Muscle of leg (tissue), 11 donors: ENCODE data around the gene GABRG3. TPM values are rescaled to one million over a fixed set of nuclear protein-coding genes. Genes with fewer than 3 reads are reported as not detected.

ENCODE experiments used
- DNase-seq: peaks from one replicate; pipeline ENCODE4 v3.0.0; 2013
- H3K27ac ChIP-seq: one replicate; pipeline ENCODE4 v1.5.1; 2013; ENCODE audit warnings: mild to moderate bottlenecking, low read length, control low read depth
- H3K27me3 ChIP-seq: one replicate; pipeline ENCODE4 v1.6.1; 2013; ENCODE audit warnings: low read length; ENCODE audit not compliant: control insufficient read depth, insufficient read depth
- H3K36me3 ChIP-seq: one replicate; pipeline ENCODE4 v1.6.1; 2013; ENCODE audit warnings: low read length; ENCODE audit not compliant: control insufficient read depth, insufficient read depth
- H3K4me1 ChIP-seq: one replicate; pipeline ENCODE4 v1.6.1; 2013; ENCODE audit warnings: low read length; ENCODE audit not compliant: control insufficient read depth, insufficient read depth
- H3K4me3 ChIP-seq: one replicate; pipeline ENCODE4 v1.5.1; 2013; ENCODE audit warnings: low read length, control low read depth
- H3K9me3 ChIP-seq: replicated peaks from 2 replicates; pipeline ENCODE4 v1.6.1; 2013; ENCODE audit warnings: low read depth, low read length; ENCODE audit not compliant: control insufficient read depth
- WGBS: methylation state at CpG from one replicate; pipeline ENCODE4 v1.1.5; 2013; ENCODE audit warnings: missing lambda C conversion rate; ENCODE audit not compliant: insufficient coverage; 5-methylcytosine and 5-hydroxymethylcytosine counted together
- polyA plus RNA-seq, 8 donors: library from polyadenylated mRNA; unstranded; fragments of 120-200 nt; gene quantifications; one replicate each; pipeline versions ENCODE4 v1.2.1 to v1.2.3, GENCODE V29; 2013; ENCODE audit warnings: inconsistent platforms in 1 of 8, low replicate concordance in 1 of 8; ENCODE audit not compliant: insufficient read length in 8 of 8, insufficient read depth in 1 of 8
- total RNA-seq: library from RNA; stranded (reverse); fragments of 120-200 nt; gene quantifications from one replicate; pipeline ENCODE4 v1.2.4, GENCODE V29; 2013

Gene GABRG3
- total and polyA plus RNA-seq, 9 donors = 0.11 to 0.69 (median 0.34) TPM; not detected in 1

DNA sequence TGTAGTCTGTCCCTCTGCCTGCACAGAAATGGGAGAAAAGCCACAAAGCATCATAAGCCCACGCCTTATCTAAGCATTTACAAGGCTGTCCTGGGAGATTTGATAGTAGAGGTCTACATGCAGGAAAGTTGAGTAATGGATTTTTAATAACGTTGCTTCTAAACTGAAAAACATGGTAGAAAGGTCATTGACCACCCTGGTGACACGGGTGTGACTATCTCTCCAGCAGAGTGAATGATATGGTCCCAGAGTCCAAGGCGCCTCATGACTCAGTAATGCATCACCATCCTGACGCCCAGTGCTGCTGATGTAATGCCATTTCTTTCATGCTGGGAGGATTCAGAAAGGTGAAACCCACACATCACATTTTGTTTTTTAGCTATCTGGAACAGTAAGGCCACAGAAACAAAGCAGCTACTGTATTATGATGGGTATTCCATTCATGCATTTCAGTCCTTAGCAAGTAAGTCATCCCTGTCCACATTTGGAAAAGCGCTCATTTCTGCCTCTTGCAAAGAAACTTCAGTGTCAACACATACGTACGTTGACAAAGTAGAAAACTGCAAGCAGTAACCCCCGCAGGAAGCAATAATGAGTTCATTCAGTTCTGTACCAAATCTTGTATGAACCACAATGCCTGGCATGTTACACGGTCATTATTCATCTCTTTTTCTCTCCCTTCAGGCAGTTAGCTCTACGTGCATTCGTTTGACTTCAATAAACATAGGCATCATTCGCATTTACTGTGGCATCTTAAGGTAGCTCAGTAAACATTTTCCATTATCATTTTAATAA, 483.5 kb downstream of the GABRG3 start:
- Histone ChIP-seq H3K4me1 (peaks cover 5% of the 10 kb centered on the region), H3K27ac (no peak overlapping the region), H3K4me3 (no peak overlapping the region), H3K9me3 (no peaks in the 10 kb centered on the region), H3K27me3 (no peaks in the 10 kb centered on the region), H3K36me3 (no peaks in the 10 kb centered on the region)
- 47% methylated on average over 6 of the region's 13 CpGs for WGBS
- DNase-seq = peak; percentile 77

DNA sequence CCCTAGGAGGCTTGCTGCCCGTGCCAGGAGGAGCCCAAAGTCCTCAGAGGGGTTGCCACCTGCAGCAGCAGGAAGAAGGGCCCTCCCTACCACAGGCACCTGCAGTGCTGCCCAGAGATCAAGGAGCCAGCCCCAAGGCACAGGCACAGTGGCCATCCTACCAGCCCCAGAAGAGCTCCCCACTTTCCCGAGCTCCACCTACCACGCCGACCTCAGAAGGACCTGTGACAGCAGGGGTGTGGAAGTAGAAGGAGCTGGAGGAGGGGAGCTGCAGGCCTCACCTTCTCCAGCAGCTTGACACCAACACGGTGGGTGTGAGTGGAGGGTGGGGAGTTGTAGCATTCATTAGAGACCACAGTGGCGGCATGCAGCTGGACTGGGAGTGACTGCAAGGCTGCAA, 485.8 kb downstream of the GABRG3 start:
- WGBS = no CpG with 5 or more reads among the region's 6 CpGs

DNA sequence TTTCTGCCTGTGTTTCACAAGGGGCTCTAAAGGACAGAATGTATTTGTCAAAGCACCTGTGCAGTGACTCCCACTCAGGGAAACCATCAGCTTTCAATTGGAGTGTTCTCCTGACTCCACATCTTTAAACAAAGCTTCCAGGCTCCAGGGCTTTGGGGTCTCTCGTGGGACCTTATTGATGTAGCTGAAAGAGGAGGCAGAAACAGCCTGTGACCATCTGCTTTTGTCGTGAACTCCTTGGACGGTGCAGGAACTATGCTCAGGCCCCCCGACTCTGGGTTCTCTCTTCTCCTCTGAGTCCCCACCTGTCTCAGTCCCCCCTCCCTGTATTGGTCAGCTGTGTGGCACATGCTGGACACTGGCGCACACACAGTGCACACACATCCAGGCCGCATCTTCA, 486.8 kb downstream of the GABRG3 start:
- 33% methylated on average over 1 of the region's 6 CpGs for WGBS
- Histone ChIP-seq H3K36me3 (no peaks in the 10 kb centered on the region), H3K4me3 (no peak overlapping the region), H3K27ac (no peak overlapping the region), H3K4me1 (peaks cover 3% of the 10 kb centered on the region), H3K27me3 (no peaks in the 10 kb centered on the region), H3K9me3 (no peaks in the 10 kb centered on the region)
- DNase-seq = no peak

More for the DNA sequence above, 485.8 kb downstream of the GABRG3 start:
- no peak for DNase-seq
- Histone ChIP-seq H3K27me3 (no peaks in the 10 kb centered on the region), H3K4me3 (no peak overlapping the region), H3K4me1 (peaks cover 3% of the 10 kb centered on the region), H3K36me3 (no peaks in the 10 kb centered on the region), H3K27ac (no peak overlapping the region), H3K9me3 (no peaks in the 10 kb centered on the region)

DNA sequence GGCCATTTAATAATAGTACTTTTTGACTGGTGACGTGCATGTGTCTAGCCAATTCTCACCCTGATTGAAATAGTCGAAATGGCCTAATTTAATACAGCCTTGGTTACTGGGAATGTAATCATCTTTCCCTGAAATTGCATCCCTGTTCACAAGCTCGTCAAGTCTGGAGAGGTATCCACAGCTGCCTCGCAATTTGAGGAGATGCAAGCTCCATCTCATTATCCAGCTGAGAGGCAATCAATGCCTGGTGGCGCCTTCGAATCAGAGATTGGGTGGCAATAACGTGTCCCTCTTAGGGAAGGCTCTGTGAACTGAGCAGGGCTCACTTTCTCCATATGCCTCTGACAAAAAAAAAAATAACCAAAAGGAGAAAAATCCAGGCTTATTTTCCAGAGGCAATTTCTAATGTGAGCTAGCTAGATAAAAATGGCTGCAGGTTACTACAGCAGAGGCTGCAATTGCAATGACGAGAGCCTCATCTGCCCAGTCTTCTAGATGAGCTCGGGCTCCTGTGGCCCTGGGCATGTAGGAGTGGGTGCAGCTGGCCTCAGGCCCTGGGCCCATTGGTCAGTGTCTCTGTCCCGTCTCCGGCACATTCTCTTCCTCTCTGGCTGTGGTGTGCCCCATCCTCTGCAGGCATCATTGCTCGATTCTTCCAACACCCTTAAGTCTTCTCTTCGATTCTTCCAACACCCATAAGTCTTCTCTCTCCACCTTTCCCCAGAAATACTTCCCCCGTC, 487.5 kb downstream of the GABRG3 start:
- Histone ChIP-seq H3K4me3 (no peak overlapping the region), H3K27me3 (no peaks in the 10 kb centered on the region), H3K27ac (no peak overlapping the region), H3K9me3 (no peaks in the 10 kb centered on the region), H3K4me1 (peaks cover 4% of the 10 kb centered on the region), H3K36me3 (no peaks in the 10 kb centered on the region)
- 84% methylated on average over 5 of the region's 14 CpGs for WGBS
- no peak for DNase-seq

DNA sequence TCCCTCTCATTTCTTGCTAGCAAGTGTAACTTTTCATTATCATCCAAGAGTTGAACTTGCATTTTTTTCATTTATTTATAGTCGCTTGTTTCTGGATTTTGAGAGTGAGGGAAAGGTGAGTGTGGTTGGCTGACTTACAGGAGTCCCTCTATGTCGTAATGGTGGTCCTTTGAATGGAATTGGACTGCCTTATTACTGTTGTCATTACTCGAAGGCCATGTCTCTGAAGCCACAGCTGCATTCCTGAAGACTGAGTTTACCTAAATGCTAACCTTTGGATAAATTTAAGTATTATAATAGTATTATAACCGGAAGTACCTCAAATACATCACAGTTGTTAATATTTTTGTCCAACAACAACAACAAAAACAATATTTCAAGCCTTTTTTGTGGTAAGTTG, 488.9 kb downstream of the GABRG3 start:
- WGBS = 40% methylated on average over 1 of the region's 4 CpGs
- Histone ChIP-seq H3K36me3 (no peaks in the 10 kb centered on the region), H3K4me1 (peaks cover 8% of the 10 kb centered on the region), H3K27ac (no peak overlapping the region), H3K4me3 (no peak overlapping the region), H3K9me3 (no peaks in the 10 kb centered on the region), H3K27me3 (no peaks in the 10 kb centered on the region)
- DNase-seq = no peak

DNA sequence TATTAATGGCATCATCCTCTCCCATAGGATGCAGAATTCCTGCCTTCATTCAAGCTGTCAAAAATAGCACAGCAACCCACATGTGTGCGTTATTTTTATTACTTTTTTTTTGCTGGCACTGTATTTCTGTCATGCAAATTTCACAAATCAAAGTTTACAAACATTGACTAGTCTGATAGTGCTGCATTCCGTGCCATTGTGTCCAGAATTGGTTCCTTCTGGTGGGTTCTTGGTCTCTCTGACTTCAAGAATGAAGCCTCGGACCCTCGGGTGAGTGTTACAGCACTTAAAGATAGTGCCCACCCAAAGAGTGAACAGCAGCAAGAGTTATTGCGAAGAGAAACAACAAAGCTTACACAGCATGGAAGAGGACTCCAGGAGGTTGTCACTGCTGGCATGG, 490.2 kb downstream of the GABRG3 start:
- Histone ChIP-seq H3K4me1 (peaks cover 8% of the 10 kb centered on the region), H3K36me3 (no peaks in the 10 kb centered on the region), H3K9me3 (no peaks in the 10 kb centered on the region), H3K27ac (no peak overlapping the region), H3K4me3 (no peak overlapping the region), H3K27me3 (no peaks in the 10 kb centered on the region)
- DNase-seq = no peak
- WGBS = 75% methylated on average over 4 of the region's 5 CpGs

DNA sequence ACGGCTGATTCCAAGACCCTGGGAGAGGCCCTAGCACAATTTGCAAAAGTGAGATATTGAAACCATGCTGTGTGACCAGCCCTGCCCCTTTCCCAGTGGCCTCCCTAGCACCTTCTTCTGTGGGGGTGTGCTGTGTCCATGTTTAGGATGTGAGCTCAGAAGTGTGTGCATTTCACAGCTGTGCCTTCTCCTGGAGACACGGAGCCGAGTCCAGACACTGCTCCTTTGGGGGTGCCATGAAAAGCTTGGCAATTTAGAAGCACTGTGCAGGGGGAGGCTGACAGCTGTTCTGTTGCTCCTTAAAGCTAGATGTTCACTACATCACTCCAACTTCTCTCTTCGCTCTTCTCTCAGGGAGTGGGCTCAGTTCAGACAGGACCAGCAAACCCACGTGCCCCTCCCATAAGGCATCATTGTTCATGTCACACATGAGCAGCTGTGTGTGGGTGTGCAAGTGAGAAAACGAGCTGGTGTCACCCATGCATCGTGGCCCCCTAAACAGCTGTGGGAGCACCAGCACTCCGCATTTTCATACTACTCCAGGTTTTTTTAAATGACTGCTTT, 492.6 kb downstream of the GABRG3 start:
- Histone ChIP-seq H3K36me3 (no peaks in the 10 kb centered on the region), H3K27ac (no peak overlapping the region), H3K9me3 (no peaks in the 10 kb centered on the region), H3K27me3 (no peaks in the 10 kb centered on the region), H3K4me3 (no peak overlapping the region), H3K4me1 (peaks cover 5% of the 10 kb centered on the region)
- no peak for DNase-seq
- 31% methylated on average over 3 of the region's 8 CpGs for WGBS

DNA sequence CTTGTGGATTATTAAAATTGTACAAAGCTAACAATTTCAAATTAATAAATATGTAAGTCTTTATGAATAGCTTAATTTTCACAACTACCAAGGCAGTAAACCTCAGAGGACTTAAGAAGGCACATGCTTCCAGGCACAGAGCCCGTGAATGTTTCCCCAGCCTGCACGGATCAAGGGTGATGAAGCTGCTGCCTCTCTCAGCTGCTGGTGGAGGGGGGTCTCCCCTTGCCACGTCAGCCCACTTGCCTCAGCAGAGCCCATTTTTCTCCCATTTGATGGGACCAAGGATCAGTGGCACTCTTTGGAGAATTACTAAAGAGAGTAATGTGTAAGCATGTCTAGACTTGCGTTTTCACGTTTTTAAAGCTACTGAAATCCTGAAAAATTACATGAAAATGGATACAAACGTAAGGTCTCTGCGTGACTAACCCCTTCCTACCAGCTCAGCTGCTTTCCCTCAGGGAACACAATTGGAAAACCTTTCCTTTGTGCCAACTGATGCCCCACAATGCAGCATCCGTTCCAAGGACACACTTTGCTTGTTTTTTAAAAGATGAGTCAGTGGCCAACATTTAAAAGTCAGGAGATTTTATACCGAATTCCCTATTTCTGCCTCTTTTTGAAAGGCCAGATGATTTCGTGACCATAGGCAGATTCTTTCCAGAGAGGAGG, 494.1 kb downstream of the GABRG3 start:
- no peak for DNase-seq
- H3K27me3 ChIP-seq = no peaks in the 10 kb centered on the region
- no peak overlapping the region for H3K27ac ChIP-seq
- WGBS = 72% methylated on average over 3 of the region's 10 CpGs
- no peaks in the 10 kb centered on the region for H3K36me3 ChIP-seq
- no peak overlapping the region for H3K4me3 ChIP-seq
- peaks cover 5% of the 10 kb centered on the region for H3K4me1 ChIP-seq
- no peaks in the 10 kb centered on the region for H3K9me3 ChIP-seq

DNA sequence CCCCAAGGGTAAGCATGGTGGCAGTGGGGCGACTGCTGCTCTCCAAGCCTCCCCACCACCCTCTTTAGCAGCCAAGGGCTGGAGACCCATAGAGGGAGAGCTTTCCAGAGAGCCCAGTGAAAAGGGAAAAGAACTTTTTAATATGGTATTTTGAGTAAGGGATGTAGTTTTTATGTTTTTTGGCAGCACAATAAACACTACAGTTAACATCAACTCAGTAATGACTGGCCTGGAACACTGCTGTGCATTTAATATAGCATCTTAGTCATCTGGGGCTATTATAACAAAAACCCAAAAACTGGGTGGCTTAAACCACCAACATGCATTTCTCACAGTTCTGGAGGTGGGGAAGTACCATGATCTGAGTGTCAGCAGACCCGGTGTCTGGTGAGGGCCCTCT, 495.8 kb downstream of the GABRG3 start:
- no CpG with 5 or more reads among the region's 2 CpGs for WGBS
- no peaks in the 10 kb centered on the region for H3K9me3 ChIP-seq
- H3K4me1 ChIP-seq = peaks cover 5% of the 10 kb centered on the region
- no peak overlapping the region for H3K27ac ChIP-seq
- no peak overlapping the region for H3K4me3 ChIP-seq
- no peaks in the 10 kb centered on the region for H3K36me3 ChIP-seq
- DNase-seq = no peak
- H3K27me3 ChIP-seq = no peaks in the 10 kb centered on the region

DNA sequence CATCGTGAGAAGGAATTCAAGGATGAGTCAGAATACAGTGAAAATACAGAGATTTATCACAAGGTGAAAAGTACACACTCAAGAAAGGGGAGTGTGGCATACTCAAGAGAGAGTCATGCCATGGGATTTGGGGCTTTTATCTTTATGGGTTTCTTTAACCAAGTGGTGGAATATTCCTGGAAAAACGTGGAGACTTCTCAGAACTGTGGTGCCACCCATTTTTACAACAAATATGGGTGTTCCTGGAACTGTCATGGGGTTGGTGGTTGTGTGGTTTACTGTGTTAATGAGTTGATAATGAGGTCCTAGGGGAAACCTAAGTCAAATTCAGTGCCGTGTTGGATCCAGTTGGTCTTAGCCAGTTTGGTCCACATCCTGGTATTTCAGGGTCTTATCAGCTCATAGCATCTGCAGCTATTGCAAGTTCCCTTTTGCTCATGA, 497.2 kb downstream of the GABRG3 start:
- Histone ChIP-seq H3K9me3 (no peaks in the 10 kb centered on the region), H3K27ac (no peak overlapping the region), H3K36me3 (no peaks in the 10 kb centered on the region), H3K4me1 (peaks cover 5% of the 10 kb centered on the region), H3K27me3 (no peaks in the 10 kb centered on the region), H3K4me3 (no peak overlapping the region)
- whole genome bisulfite sequencing = 52% methylated on average over 3 of the region's 3 CpGs
- DNase-seq = no peak
